Measurements from ENCODE around the gene CRYBA4. TPM values are rescaled to one million over a fixed set of nuclear protein-coding genes. Genes with fewer than 3 reads are reported as not detected.

The CRYBA4 gene
- not detected for total RNA-seq
- polyA plus RNA-seq, result under 1 TPM in 1 of 4 donors, not detected in 3; 0.59 TPM

DNA sequence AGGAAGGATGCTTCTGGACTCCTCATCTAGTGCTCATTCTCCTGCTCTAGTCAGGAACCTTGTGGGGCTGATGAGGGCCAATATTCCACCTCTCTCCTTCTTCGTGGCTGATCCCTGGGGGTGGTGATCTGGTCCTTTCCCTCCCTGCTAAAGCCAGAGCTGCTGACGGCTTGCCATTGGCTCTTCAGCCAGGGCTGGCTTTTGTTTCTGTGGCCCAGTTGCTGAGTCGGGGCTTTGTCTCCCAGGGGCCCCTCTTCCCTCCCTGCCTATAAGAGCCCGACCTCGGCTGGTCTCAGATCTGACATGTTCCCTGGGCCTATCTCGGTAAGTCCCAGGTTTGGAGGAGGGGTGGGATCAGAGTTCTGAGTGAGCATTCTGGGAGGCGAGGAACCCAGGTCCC, at the start of gene CRYBA4:
Gene CRYBA4 (plus strand): TSS at position 301 of the 400 bp plus-strand sequence. CDS start 634 bp downstream, outside the sequence.
- no peak for DNase-seq
- no peaks in the 10 kb centered on the region for H3K36me3 Mint-ChIP-seq
- Histone ChIP-seq H3K4me3 (ENCODE audit: low read depth, low read length) (no peak within 1 kb of the TSS), H3K27me3 (ENCODE audit: control insufficient read depth, insufficient read depth, low read length) (no peaks in the 10 kb centered on the region), H3K9me3 (ENCODE audit: control insufficient read depth in 2 of 2, low read length in 2 of 2) (no peaks in the 10 kb centered on the region), H3K27ac (ENCODE audit: insufficient read depth, low read length, poor library complexity, severe bottlenecking) (no peak within 1 kb of the TSS), H3K36me3 (ENCODE audit: control insufficient read depth, insufficient read depth, low read length) (no peaks in the 10 kb centered on the region), H3K4me1 (ENCODE audit: control insufficient read depth, insufficient read depth, low read length, poor library complexity, severe bottlenecking) (no peaks in the 10 kb centered on the region)
- H3K27me3 Mint-ChIP-seq, result peaks cover 9% of the 10 kb centered on the region
- H3K9me3 Mint-ChIP-seq, result no peaks in the 10 kb centered on the region
- no peak within 1 kb of the TSS for H3K4me3 Mint-ChIP-seq
- no peak for ATAC-seq (ENCODE audit: low read depth in 2 of 2)
- H3K4me1 Mint-ChIP-seq, result peaks cover 0 to 4% (median 0%) of the 10 kb centered on the region in 4 donors
- H3K27ac Mint-ChIP-seq, result peak within 1 kb of the TSS in 1 of 3 donors; percentile 34

GRCh38 chr22:26573026-26573662, 48.6 kb upstream of the CRYBA4 start:
- Histone ChIP-seq H3K9me3 (ENCODE audit: control insufficient read depth in 2 of 2, low read length in 2 of 2) (no peaks in the 10 kb centered on the region), H3K4me3 (ENCODE audit: low read depth, low read length) (no peak overlapping the region), H3K36me3 (ENCODE audit: control insufficient read depth, insufficient read depth, low read length) (peaks cover 6% of the 10 kb centered on the region), H3K4me1 (ENCODE audit: control insufficient read depth, insufficient read depth, low read length, poor library complexity, severe bottlenecking) (no peaks in the 10 kb centered on the region), H3K27ac (ENCODE audit: insufficient read depth, low read length, poor library complexity, severe bottlenecking) (no peak overlapping the region), H3K27me3 (ENCODE audit: control insufficient read depth, insufficient read depth, low read length) (no peaks in the 10 kb centered on the region)
- no peak overlapping the region for H3K4me3 Mint-ChIP-seq
- ATAC-seq (ENCODE audit: low read depth in 2 of 2), result no peak
- H3K27ac Mint-ChIP-seq, result peak overlapping the region; percentile 6 to 73 (median 65)
- no peak for DNase-seq
- H3K36me3 Mint-ChIP-seq, result peaks cover 42% of the 10 kb centered on the region
- H3K4me1 Mint-ChIP-seq, result peaks cover 12 to 63% (median 50%) of the 10 kb centered on the region in 4 donors
- no peaks in the 10 kb centered on the region for H3K27me3 Mint-ChIP-seq
- H3K9me3 Mint-ChIP-seq, result no peaks in the 10 kb centered on the region

DNA sequence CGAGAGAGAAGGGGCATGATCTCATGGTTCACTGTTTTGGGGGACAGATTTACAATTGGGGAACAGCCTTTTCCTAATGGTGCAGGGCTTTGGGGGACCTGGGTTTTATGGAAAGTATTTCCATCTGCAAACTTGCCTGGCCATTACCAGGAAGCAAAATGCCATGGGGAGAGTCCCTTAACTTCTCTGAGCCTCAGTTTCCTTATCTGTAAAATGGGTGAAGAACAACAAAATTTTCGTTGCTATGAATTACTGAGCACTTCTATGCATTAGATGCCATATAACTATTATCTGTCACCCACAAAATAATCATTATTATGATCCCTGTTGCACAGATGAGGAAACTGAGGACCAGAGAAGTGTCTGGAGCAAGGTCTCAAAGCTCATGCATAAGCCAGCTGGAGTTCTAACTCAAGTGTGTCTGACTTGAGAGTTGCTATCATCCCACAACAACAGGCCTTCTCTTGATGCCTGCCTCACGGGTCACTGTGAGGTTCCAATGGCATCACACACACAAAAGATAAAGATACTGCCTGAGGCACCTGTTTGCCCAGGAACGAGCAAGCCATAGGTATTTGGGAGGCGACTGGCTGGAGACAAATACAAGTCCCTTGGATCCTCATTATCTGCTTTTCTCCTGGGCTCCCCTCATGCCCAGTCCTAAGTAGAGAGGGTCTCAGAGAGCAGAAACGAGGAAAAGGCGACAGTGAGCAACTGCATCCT, 47.6 kb upstream of the CRYBA4 start:
- H3K27ac ChIP-seq (ENCODE audit: insufficient read depth, low read length, poor library complexity, severe bottlenecking), result no peak overlapping the region
- peak overlapping the region in 2 of 3 donors; percentile 55 to 73 for H3K27ac Mint-ChIP-seq

DNA sequence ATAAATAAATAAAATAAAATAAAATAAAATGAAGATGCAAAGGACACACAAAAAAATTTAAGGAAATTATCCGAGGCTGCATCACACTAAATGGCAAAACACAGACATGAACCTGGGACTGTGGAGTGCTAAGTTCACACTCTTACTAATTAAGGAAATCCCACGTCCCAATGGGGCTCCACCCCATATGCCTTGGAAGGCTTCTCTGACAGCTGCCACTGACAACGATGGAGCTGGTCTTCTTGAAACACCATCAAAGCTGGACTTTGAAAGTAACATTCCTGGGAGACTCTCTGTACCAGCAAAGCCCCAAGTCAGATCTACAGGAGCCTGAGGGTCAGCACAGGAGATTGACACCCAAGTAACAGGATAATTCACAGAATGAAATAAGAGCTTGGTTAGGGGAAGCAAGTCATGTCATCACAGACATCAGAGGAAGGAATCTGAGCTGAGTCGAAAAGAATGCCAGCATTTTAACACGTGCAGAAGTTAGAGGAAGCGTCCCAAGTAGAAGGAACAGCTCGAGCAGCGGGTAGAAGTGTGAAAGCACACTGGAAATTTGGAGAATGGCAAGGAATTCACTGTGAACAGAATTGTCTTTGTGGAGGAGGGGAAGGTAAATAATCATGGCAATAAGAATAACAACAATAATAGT, 45.6 kb upstream of the CRYBA4 start:
- no peak for DNase-seq
- H3K27ac ChIP-seq (ENCODE audit: insufficient read depth, low read length, poor library complexity, severe bottlenecking), result no peak overlapping the region
- peaks cover 26% of the 10 kb centered on the region for H3K4me1 ChIP-seq (ENCODE audit: control insufficient read depth, insufficient read depth, low read length, poor library complexity, severe bottlenecking)

More for the DNA sequence above, 47.6 kb upstream of the CRYBA4 start:
- Histone ChIP-seq H3K4me3 (ENCODE audit: low read depth, low read length) (no peak overlapping the region), H3K4me1 (ENCODE audit: control insufficient read depth, insufficient read depth, low read length, poor library complexity, severe bottlenecking) (peaks cover 6% of the 10 kb centered on the region), H3K9me3 (ENCODE audit: control insufficient read depth in 2 of 2, low read length in 2 of 2) (no peaks in the 10 kb centered on the region), H3K27me3 (ENCODE audit: control insufficient read depth, insufficient read depth, low read length) (no peaks in the 10 kb centered on the region), H3K36me3 (ENCODE audit: control insufficient read depth, insufficient read depth, low read length) (peaks cover 6% of the 10 kb centered on the region)
- peak overlapping the region in 1 of 4 donors; percentile 39 for H3K4me3 Mint-ChIP-seq
- H3K36me3 Mint-ChIP-seq, result peaks cover 41% of the 10 kb centered on the region
- no peaks in the 10 kb centered on the region for H3K27me3 Mint-ChIP-seq
- no peak for DNase-seq
- peaks cover 13 to 71% (median 49%) of the 10 kb centered on the region in 4 donors for H3K4me1 Mint-ChIP-seq
- ATAC-seq (ENCODE audit: low read depth in 2 of 2), result no peak
- H3K9me3 Mint-ChIP-seq, result no peaks in the 10 kb centered on the region

GRCh38 chr22:26577081-26577480, 44.7 kb upstream of the CRYBA4 start:
- H3K27ac ChIP-seq (ENCODE audit: insufficient read depth, low read length, poor library complexity, severe bottlenecking), result no peak overlapping the region
- peaks cover 26% of the 10 kb centered on the region for H3K36me3 Mint-ChIP-seq
- no peaks in the 10 kb centered on the region for H3K27me3 ChIP-seq (ENCODE audit: control insufficient read depth, insufficient read depth, low read length)
- H3K9me3 ChIP-seq (ENCODE audit: control insufficient read depth in 2 of 2, low read length in 2 of 2), result no peaks in the 10 kb centered on the region
- H3K27ac Mint-ChIP-seq, result no peak overlapping the region
- no peaks in the 10 kb centered on the region for H3K9me3 Mint-ChIP-seq
- H3K27me3 Mint-ChIP-seq, result no peaks in the 10 kb centered on the region
- peaks cover 29% of the 10 kb centered on the region for H3K4me1 ChIP-seq (ENCODE audit: control insufficient read depth, insufficient read depth, low read length, poor library complexity, severe bottlenecking)
- ATAC-seq (ENCODE audit: low read depth in 2 of 2) (no peak), DNase-seq (no peak)
- peaks cover 21 to 77% (median 53%) of the 10 kb centered on the region in 4 donors for H3K4me1 Mint-ChIP-seq
- peaks cover 11% of the 10 kb centered on the region for H3K36me3 ChIP-seq (ENCODE audit: control insufficient read depth, insufficient read depth, low read length)
- no peak overlapping the region for H3K4me3 Mint-ChIP-seq
- H3K4me3 ChIP-seq (ENCODE audit: low read depth, low read length), result no peak overlapping the region

More for the DNA sequence above, 45.6 kb upstream of the CRYBA4 start:
- no peaks in the 10 kb centered on the region for H3K9me3 ChIP-seq (ENCODE audit: control insufficient read depth in 2 of 2, low read length in 2 of 2)
- ATAC-seq (ENCODE audit: low read depth in 2 of 2), result no peak
- Mint-ChIP-seq H3K4me1 (peaks cover 21 to 78% (median 56%) of the 10 kb centered on the region in 4 donors), H3K4me3 (peak overlapping the region in 1 of 4 donors; percentile 63), H3K9me3 (no peaks in the 10 kb centered on the region), H3K27me3 (no peaks in the 10 kb centered on the region), H3K27ac (peak overlapping the region in 1 of 3 donors; percentile 82), H3K36me3 (peaks cover 34% of the 10 kb centered on the region)
- no peak overlapping the region for H3K4me3 ChIP-seq (ENCODE audit: low read depth, low read length)
- H3K36me3 ChIP-seq (ENCODE audit: control insufficient read depth, insufficient read depth, low read length), result peaks cover 6% of the 10 kb centered on the region
- H3K27me3 ChIP-seq (ENCODE audit: control insufficient read depth, insufficient read depth, low read length), result no peaks in the 10 kb centered on the region

GRCh38 chr22:26579331-26579886, 42.4 kb upstream of the CRYBA4 start:
- no peaks in the 10 kb centered on the region for H3K9me3 Mint-ChIP-seq
- peaks cover 9% of the 10 kb centered on the region for H3K36me3 ChIP-seq (ENCODE audit: control insufficient read depth, insufficient read depth, low read length)
- H3K4me1 Mint-ChIP-seq, result peaks cover 15 to 71% (median 44%) of the 10 kb centered on the region in 4 donors
- peaks cover 29% of the 10 kb centered on the region for H3K4me1 ChIP-seq (ENCODE audit: control insufficient read depth, insufficient read depth, low read length, poor library complexity, severe bottlenecking)
- peak overlapping the region; percentile 76 for H3K27ac ChIP-seq (ENCODE audit: insufficient read depth, low read length, poor library complexity, severe bottlenecking)
- peaks cover 17% of the 10 kb centered on the region for H3K36me3 Mint-ChIP-seq
- peak; percentile 86 to 88 for ATAC-seq (ENCODE audit: low read depth in 2 of 2)
- no peaks in the 10 kb centered on the region for H3K27me3 Mint-ChIP-seq
- H3K27me3 ChIP-seq (ENCODE audit: control insufficient read depth, insufficient read depth, low read length), result no peaks in the 10 kb centered on the region
- DNase-seq, result peak; percentile 13 to 87 (median 48)
- peak overlapping the region; percentile 53 for H3K4me3 ChIP-seq (ENCODE audit: low read depth, low read length)
- H3K27ac Mint-ChIP-seq, result peak overlapping the region; percentile 83 to 98 (median 89)
- peak overlapping the region; percentile 72 to 89 (median 79) for H3K4me3 Mint-ChIP-seq
- no peaks in the 10 kb centered on the region for H3K9me3 ChIP-seq (ENCODE audit: control insufficient read depth in 2 of 2, low read length in 2 of 2)

- Mint-ChIP-seq H3K36me3 (peaks cover 9% of the 10 kb centered on the region), H3K27me3 (no peaks in the 10 kb centered on the region), H3K27ac (peak overlapping the region; percentile 83 to 98 (median 89)), H3K4me1 (peaks cover 20 to 71% (median 49%) of the 10 kb centered on the region in 4 donors), H3K4me3 (peak overlapping the region; percentile 46 to 82 (median 74)), H3K9me3 (no peaks in the 10 kb centered on the region)
- DNase-seq (no peak), ATAC-seq (ENCODE audit: low read depth in 2 of 2) (no peak)
- peak overlapping the region; percentile 53 for H3K4me3 ChIP-seq (ENCODE audit: low read depth, low read length)
- no peaks in the 10 kb centered on the region for H3K27me3 ChIP-seq (ENCODE audit: control insufficient read depth, insufficient read depth, low read length)
- H3K4me1 ChIP-seq (ENCODE audit: control insufficient read depth, insufficient read depth, low read length, poor library complexity, severe bottlenecking), result peaks cover 31% of the 10 kb centered on the region
- no peaks in the 10 kb centered on the region for H3K9me3 ChIP-seq (ENCODE audit: control insufficient read depth in 2 of 2, low read length in 2 of 2)
- H3K27ac ChIP-seq (ENCODE audit: insufficient read depth, low read length, poor library complexity, severe bottlenecking), result peak overlapping the region; percentile 76
- H3K36me3 ChIP-seq (ENCODE audit: control insufficient read depth, insufficient read depth, low read length), result peaks cover 9% of the 10 kb centered on the region
Measured at GRCh38 chr22:26580240-26580962, 41.4 kb upstream of the CRYBA4 start.
